Spleen (tissue), 11 donors: ENCODE measurements around the gene PER3. TPM values are rescaled to one million over a fixed set of nuclear protein-coding genes. Genes with fewer than 3 reads are reported as not detected.

ENCODE experiments used
- DNase-seq: peaks from one replicate; pipeline ENCODE4 v3.0.0-alpha.2; 2020
- H3K27ac ChIP-seq, 8 donors: fragments of 200-600 bp; sonication (generic) in 7 of 8; 1 replicate in 4 of 8; 2 replicates in 4 of 8; pipeline versions ENCODE4 v1.5.0 to v1.8.0; 2016 to 2021; ENCODE audit warnings: inconsistent platforms in 4 of 8, mild to moderate bottlenecking in 4 of 8, moderate library complexity in 1 of 8
- H3K27me3 ChIP-seq, 7 donors: fragments of 200-600 bp; sonication (generic) in 6 of 7; replicated peaks in 1 of 7; 1 replicate in 4 of 7; 2 replicates in 3 of 7; pipeline versions ENCODE4 v1.5.0 to v1.8.0; 2016 to 2021; ENCODE audit warnings: inconsistent platforms in 3 of 7, mild to moderate bottlenecking in 1 of 7
- H3K36me3 ChIP-seq, 6 donors: fragments of 200-600 bp; sonication (generic) in 5 of 6; 1 replicate in 4 of 6; 2 replicates in 2 of 6; pipeline versions ENCODE4 v1.5.0 to v1.8.0; 2016 to 2021; ENCODE audit warnings: inconsistent platforms in 2 of 6
- H3K4me1 ChIP-seq, 6 donors: fragments of 200-600 bp; sonication (generic) in 5 of 6; 1 replicate in 3 of 6; 2 replicates in 3 of 6; pipeline versions ENCODE4 v1.5.0 to v1.8.0; 2016 to 2021; ENCODE audit warnings: inconsistent platforms in 3 of 6
- H3K4me3 ChIP-seq, 8 donors: fragments of 200-600 bp; sonication (generic) in 7 of 8; 1 replicate in 4 of 8; 2 replicates in 4 of 8; pipeline versions ENCODE4 v1.5.0 to v1.8.0; 2016 to 2021; ENCODE audit warnings: inconsistent platforms in 4 of 8, mild to moderate bottlenecking in 4 of 8, moderate library complexity in 2 of 8
- H3K9me3 ChIP-seq, 8 donors: fragments of 200-600 bp; sonication (generic) in 7 of 8; 1 replicate in 4 of 8; 2 replicates in 4 of 8; pipeline versions ENCODE4 v1.5.0 to v1.8.0; 2016 to 2021; ENCODE audit warnings: inconsistent platforms in 4 of 8
- POLR2A ChIP-seq, 3 donors: fragments of 450-650 bp; IDR thresholded peaks; one replicate each; pipeline ENCODE4 v1.5.1; 2017; ENCODE audit warnings: antibody characterized with exemption in 3 of 3, mild to moderate bottlenecking in 1 of 3
- POLR2AphosphoS5 ChIP-seq, 3 donors: sonication (generic); formaldehyde crosslinking; IDR thresholded peaks; one replicate each; pipeline ENCODE4 v1.5.1; 2017; ENCODE audit warnings: antibody characterized with exemption in 3 of 3
- WGBS, 5 donors: extraction: QIAGEN DNeasy Blood & Tissue Kit in 3 of 5; methylation state at CpG; one replicate each; pipeline versions ENCODE4 v1.1.5 to v1.1.7; 2013 to 2018; 5-methylcytosine and 5-hydroxymethylcytosine counted together
- intact Hi-C: fragments of 100-400 bp; cut with DNase I; formaldehyde crosslinking; loops from one replicate; pipeline ENCODE4 v1.15.0; 2023; ENCODE audit warnings: low total_unique reads
- polyA plus RNA-seq, 3 donors: library from polyadenylated mRNA; stranded (reverse); fragments of 200-250 nt; gene quantifications; one replicate each; pipeline ENCODE4 v1.2.1, GENCODE V29; 2013
- total RNA-seq, 7 donors: library from RNA; depleted of rRNA in 3 of 7; stranded (reverse); fragments of >200 nt in 3 of 7; fragmentation: NEBNext Ultra II Directional in 4 of 7; extraction: Animal tissue kit (Norgen Biotek cat#: 25700) in 4 of 7; gene quantifications; one replicate each; pipeline versions ENCODE4 v1.1.0 to v1.2.1, GENCODE V29; 2016 to 2021
- TF ChIP-seq, protein P1 (sequence below), 11 experiments: fragments of 200-600 bp in 7 of 11; fragments of 450-650 bp in 4 of 11; sonication (generic) in 4 of 11; IDR thresholded peaks in 8 of 11; conservative IDR thresholded peaks in 3 of 11; 1 replicate in 7 of 11; 2 replicates in 4 of 11; pipeline versions ENCODE4 v1.4.0 to v1.8.0; 2016 to 2021; ENCODE audit warnings: antibody characterized with exemption in 11 of 11, inconsistent platforms in 4 of 11, mild to moderate bottlenecking in 1 of 11
- donor health status: healthy with polysubstance abuse.
- donor health status: DM: no; HTN: no; CAD: no; lungs with moderate emphysema.
- donor health status: DM: no; HTN: no; CAD: no.
- donor health status: Bipolar disorder and iron deficiency.
- donor health status: healthy.
- donor health status: DM: no; HTN: no; CAD: no.
- donor health status: DM: yes; HTN: yes; CAD: no.

The PER3 gene
- total and polyA plus RNA-seq, 10 donors = 1.7 to 17.5 (median 9.2) TPM

DNA sequence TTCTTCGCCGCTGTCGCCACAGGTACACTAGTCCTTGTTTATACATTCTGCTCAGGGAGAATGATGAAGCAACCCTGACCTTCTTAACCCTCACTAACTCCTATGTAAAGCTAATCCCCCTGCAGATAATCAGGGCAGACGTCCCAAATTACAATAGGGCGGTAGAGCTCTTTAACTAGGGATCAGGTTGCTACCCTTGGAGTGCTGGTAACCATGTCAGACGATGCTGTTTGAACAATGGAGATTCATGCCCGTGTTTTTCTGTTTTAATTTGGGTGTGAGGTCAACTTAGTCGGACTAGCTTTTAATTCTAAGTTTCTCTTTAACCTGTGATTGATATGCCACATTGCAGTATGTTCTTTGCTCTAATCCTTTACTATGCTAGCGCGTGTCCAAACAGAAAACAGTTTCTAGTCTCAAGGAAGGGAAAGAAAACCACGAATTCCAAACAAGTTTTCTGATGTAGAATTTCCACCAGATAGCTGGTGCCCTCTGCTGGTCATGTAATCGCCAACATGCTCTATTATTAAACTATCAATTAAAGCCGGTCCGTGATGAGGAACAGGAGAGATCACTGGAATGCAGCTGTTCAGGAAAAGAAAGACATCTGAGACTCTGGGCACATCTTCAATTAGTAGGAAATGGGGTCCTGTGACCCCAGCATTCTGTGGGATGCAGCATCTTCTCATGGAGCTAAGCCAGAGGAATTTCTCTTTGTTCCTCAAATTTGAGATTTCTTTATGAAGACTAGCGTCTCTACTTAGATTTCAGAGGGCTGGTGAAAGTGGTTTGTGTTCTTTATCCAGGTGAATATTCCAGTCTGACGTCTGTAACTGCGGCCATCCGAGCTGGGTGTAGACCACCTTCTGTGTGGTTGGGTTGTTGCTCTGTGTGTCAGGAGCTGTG, 31.3 kb upstream of the PER3 start:
- no peaks in the 10 kb centered on the region for H3K9me3 ChIP-seq
- TF ChIP-seq, protein P1, sequence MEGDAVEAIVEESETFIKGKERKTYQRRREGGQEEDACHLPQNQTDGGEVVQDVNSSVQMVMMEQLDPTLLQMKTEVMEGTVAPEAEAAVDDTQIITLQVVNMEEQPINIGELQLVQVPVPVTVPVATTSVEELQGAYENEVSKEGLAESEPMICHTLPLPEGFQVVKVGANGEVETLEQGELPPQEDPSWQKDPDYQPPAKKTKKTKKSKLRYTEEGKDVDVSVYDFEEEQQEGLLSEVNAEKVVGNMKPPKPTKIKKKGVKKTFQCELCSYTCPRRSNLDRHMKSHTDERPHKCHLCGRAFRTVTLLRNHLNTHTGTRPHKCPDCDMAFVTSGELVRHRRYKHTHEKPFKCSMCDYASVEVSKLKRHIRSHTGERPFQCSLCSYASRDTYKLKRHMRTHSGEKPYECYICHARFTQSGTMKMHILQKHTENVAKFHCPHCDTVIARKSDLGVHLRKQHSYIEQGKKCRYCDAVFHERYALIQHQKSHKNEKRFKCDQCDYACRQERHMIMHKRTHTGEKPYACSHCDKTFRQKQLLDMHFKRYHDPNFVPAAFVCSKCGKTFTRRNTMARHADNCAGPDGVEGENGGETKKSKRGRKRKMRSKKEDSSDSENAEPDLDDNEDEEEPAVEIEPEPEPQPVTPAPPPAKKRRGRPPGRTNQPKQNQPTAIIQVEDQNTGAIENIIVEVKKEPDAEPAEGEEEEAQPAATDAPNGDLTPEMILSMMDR (IDR thresholded peaks at IDR 0.05 in 8 of 11, conservative IDR thresholded peaks at IDR 0.05 in 3 of 11) = peak; percentile 42 to 86 (median 74)
- no peak for TF ChIP-seq POLR2AphosphoS5 (IDR thresholded peaks at IDR 0.05)
- H3K27me3 ChIP-seq = no peaks in the 10 kb centered on the region
- WGBS, 5 donors = 29 to 37% (median 35%) methylated on average over 18 of the region's 18 CpGs
- intact Hi-C loops = loop anchor here (2.0 kb wide), 1 partner anchor 86 kb away; no protein-coding TSS in a partner anchor
- DNase-seq = no peak
- H3K36me3 ChIP-seq = peaks cover 0 to 10% (median 0%) of the 10 kb centered on the region in 6 donors
- peaks cover 6 to 47% (median 29%) of the 10 kb centered on the region in 6 donors for H3K4me1 ChIP-seq
- peak overlapping the region in 2 of 8 donors; percentile 4 to 48 for H3K4me3 ChIP-seq
- H3K27ac ChIP-seq = peak overlapping the region in 2 of 8 donors; percentile 9 to 19

DNA sequence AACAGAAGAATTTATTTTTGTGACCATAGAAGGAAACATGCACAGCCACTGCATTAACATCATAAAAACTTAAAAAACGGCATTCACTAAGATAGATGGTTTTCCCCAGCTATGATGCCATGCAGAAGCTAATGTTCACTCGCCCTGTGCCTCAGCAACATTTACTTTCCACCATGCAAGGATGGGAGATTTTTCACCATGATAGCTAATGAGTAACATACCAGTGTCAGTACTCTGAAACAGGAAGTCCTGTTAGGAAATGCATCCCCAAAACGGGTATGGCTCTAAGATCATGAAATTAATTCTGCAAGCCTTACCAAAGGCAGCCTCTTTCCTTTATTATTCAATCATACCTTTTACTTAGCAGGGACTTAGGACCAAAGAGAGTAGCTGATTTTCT, 30.4 kb upstream of the PER3 start:
- 31 to 44% (median 37%) methylated on average over 3 of the region's 3 CpGs for WGBS, 5 donors
- peaks cover 6 to 46% (median 29%) of the 10 kb centered on the region in 6 donors for H3K4me1 ChIP-seq
- DNase-seq = no peak
- intact Hi-C loops = loop anchor here (2.0 kb wide), 1 partner anchor 87 kb away; no protein-coding TSS in a partner anchor
- peaks cover 0 to 10% (median 0%) of the 10 kb centered on the region in 6 donors for H3K36me3 ChIP-seq
- H3K4me3 ChIP-seq = no peak overlapping the region
- no peaks in the 10 kb centered on the region for H3K9me3 ChIP-seq
- TF ChIP-seq, protein P1 (IDR thresholded peaks at IDR 0.05 in 8 of 11, conservative IDR thresholded peaks at IDR 0.05 in 3 of 11) = no peak
- TF ChIP-seq POLR2AphosphoS5 (IDR thresholded peaks at IDR 0.05) (no peak), POLR2A (IDR thresholded peaks at IDR 0.05) (no peak)
- H3K27me3 ChIP-seq = no peaks in the 10 kb centered on the region
- no peak overlapping the region for H3K27ac ChIP-seq

DNA sequence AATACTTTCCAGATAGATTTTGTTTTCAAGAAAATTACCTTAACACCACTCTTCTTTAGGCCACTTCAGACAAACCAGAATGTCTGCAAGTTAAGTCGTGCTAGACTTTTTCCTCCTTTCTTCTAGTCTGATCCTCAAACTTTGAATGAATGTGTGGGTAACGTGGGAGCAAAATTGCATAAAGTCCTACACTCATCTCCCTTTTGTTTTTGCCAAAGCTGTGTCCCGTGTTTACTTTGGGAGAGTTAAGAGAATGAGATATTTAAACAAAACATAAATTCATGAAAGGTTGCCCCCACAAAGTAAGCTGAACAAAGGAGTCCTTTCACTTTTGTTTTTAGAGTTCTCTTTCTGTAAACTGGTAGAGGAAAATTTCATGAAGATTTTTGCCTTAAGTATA, 29.9 kb upstream of the PER3 start:
- intact Hi-C loops = no loop called here
- Histone ChIP-seq H3K9me3 (no peaks in the 10 kb centered on the region), H3K27me3 (no peaks in the 10 kb centered on the region), H3K4me3 (no peak overlapping the region), H3K36me3 (peaks cover 0 to 10% (median 0%) of the 10 kb centered on the region in 6 donors), H3K27ac (no peak overlapping the region), H3K4me1 (peaks cover 6 to 40% (median 29%) of the 10 kb centered on the region in 6 donors)
- no peak for DNase-seq
- TF ChIP-seq, protein P1 (IDR thresholded peaks at IDR 0.05 in 8 of 11, conservative IDR thresholded peaks at IDR 0.05 in 3 of 11) = no peak
- TF ChIP-seq POLR2AphosphoS5 (IDR thresholded peaks at IDR 0.05) (no peak), POLR2A (IDR thresholded peaks at IDR 0.05) (no peak)
- 69 to 81% (median 73%) methylated on average over 3 of the region's 3 CpGs for whole genome bisulfite sequencing, 5 donors

DNA sequence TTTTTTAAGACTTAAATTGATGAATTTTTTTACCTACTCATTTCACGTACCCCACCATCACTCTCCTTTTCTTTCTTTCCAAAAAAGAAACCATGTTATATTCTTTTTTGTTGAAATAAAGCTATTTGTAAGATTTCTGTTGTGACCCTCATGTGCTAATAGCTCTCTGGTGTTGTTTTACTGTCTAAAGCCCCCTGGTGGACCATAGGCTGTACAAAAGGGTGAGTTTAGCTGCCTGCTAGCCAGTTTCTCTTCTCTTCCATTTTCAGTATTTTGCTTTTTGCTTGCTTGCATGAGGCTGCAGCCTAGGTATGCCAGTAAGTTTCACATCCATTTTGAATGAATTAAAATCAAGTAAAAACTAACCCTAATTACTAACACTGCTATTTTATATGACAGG, 28.6 kb upstream of the PER3 start:
- no peak for DNase-seq
- Histone ChIP-seq H3K4me1 (peaks cover 6 to 38% (median 29%) of the 10 kb centered on the region in 6 donors), H3K27me3 (no peaks in the 10 kb centered on the region), H3K36me3 (peaks cover 0 to 1% (median 0%) of the 10 kb centered on the region in 6 donors), H3K27ac (no peak overlapping the region), H3K4me3 (no peak overlapping the region), H3K9me3 (no peaks in the 10 kb centered on the region)
- WGBS, 5 donors = 0 to 98% (median 92%) methylated on average over 1 of the region's 1 CpG
- TF ChIP-seq, protein P1 (IDR thresholded peaks at IDR 0.05 in 8 of 11, conservative IDR thresholded peaks at IDR 0.05 in 3 of 11) = peak in 1 of 11 experiments; percentile 17
- TF ChIP-seq POLR2AphosphoS5 (IDR thresholded peaks at IDR 0.05) = no peak
- intact Hi-C loops = no loop called here
